Sigmoid colon (tissue), 3 donors: ENCODE measurements around the gene EIF4ENIF1.

Experiments used
- CTCF ChIP-seq, 4 experiments: fragments of 450-650 bp in 3 of 4; fragments of 200-600 bp in 1 of 4; IDR thresholded peaks; one replicate each; pipeline ENCODE4 v1.5.1; 2016 to 2019; ENCODE audit warnings: antibody characterized with exemption in 4 of 4, mild to moderate bottlenecking in 3 of 4, moderate library complexity in 2 of 4
- POLR2A ChIP-seq, 2 donors: fragments of 450-650 bp; IDR thresholded peaks; one replicate each; pipeline ENCODE4 v1.6.1; 2016; ENCODE audit warnings: antibody characterized with exemption in 2 of 2, mild to moderate bottlenecking in 2 of 2, moderate library complexity in 2 of 2

GRCh38 chr22:31520051-31520450 is 30.4 kb upstream of the EIF4ENIF1 start:
- TF ChIP-seq CTCF (IDR thresholded peaks at IDR 0.05) (no peak), POLR2A (IDR thresholded peaks at IDR 0.05) (no peak)
